Brain microvascular endothelial cell (primary cell): ENCODE measurements around the gene APOBEC3B.
"Not testable (repeated sequence)": the region's sequence is repeated elsewhere in the genome, so short reads cannot be mapped to it uniquely, and the experiment has no call there.

Source experiments
- DNase-seq: peaks from one replicate; pipeline ENCODE4 v3.0.0-alpha.2; 2020
- H3K27ac ChIP-seq: fragments of 250-450 bp; sonication (Bioruptor Pico); 2 replicates; pipeline ENCODE4 v1.5.1; 2020; ENCODE audit warnings: mild to moderate bottlenecking, moderate library complexity
- H3K27me3 ChIP-seq: fragments of 250-450 bp; sonication (Bioruptor Pico); replicated peaks from 2 replicates; pipeline ENCODE4 v1.5.1; 2020; ENCODE audit warnings: mild to moderate bottlenecking
- H3K36me3 ChIP-seq: fragments of 250-450 bp; sonication (Bioruptor Pico); replicated peaks from 2 replicates; pipeline ENCODE4 v1.5.1; 2020; ENCODE audit warnings: mild to moderate bottlenecking
- H3K4me3 ChIP-seq: 2 replicates; pipeline ENCODE4 v1.5.1; 2011; ENCODE audit warnings: low read depth, mild to moderate bottlenecking, control low read depth, low read length, moderate library complexity
- in situ Hi-C: cut with HindIII; loops from 2 replicates; pipeline ENCODE4 v1.10.0; 2017; ENCODE audit warnings: low sequenced_read_pairs, low pct_ligation_motif_present
- TF ChIP-seq, protein P1 (sequence below): IDR thresholded peaks from 2 replicates; pipeline ENCODE4 v1.5.1; 2011; ENCODE audit warnings: low read depth, mild to moderate bottlenecking, moderate library complexity, low read length, control low read depth, inconsistent platforms; ENCODE audit errors: missing control alignments

The APOBEC3B gene

GRCh38 chr22:38972558-38972957 lies 9.6 kb upstream of the APOBEC3B start:
- no peak overlapping the region for H3K4me3 ChIP-seq
- in situ Hi-C loops = no loop called here
- TF ChIP-seq, protein P1, sequence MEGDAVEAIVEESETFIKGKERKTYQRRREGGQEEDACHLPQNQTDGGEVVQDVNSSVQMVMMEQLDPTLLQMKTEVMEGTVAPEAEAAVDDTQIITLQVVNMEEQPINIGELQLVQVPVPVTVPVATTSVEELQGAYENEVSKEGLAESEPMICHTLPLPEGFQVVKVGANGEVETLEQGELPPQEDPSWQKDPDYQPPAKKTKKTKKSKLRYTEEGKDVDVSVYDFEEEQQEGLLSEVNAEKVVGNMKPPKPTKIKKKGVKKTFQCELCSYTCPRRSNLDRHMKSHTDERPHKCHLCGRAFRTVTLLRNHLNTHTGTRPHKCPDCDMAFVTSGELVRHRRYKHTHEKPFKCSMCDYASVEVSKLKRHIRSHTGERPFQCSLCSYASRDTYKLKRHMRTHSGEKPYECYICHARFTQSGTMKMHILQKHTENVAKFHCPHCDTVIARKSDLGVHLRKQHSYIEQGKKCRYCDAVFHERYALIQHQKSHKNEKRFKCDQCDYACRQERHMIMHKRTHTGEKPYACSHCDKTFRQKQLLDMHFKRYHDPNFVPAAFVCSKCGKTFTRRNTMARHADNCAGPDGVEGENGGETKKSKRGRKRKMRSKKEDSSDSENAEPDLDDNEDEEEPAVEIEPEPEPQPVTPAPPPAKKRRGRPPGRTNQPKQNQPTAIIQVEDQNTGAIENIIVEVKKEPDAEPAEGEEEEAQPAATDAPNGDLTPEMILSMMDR = no peak

GRCh38 chr22:38973289-38974169 lies 8.6 kb upstream of the APOBEC3B start:
- in situ Hi-C loops = no loop called here
- Histone ChIP-seq H3K36me3 (no peaks in the 10 kb centered on the region), H3K27ac (no peak overlapping the region), H3K4me3 (no peak overlapping the region), H3K27me3 (no peaks in the 10 kb centered on the region)
- DNase-seq = no peak
- TF ChIP-seq, protein P1 = peak; percentile 80

More at GRCh38 chr22:38972558-38972957, 9.6 kb upstream of the APOBEC3B start:
- DNase-seq = no peak
- Histone ChIP-seq H3K27ac (no peak overlapping the region), H3K36me3 (no peaks in the 10 kb centered on the region), H3K27me3 (no peaks in the 10 kb centered on the region)

DNA sequence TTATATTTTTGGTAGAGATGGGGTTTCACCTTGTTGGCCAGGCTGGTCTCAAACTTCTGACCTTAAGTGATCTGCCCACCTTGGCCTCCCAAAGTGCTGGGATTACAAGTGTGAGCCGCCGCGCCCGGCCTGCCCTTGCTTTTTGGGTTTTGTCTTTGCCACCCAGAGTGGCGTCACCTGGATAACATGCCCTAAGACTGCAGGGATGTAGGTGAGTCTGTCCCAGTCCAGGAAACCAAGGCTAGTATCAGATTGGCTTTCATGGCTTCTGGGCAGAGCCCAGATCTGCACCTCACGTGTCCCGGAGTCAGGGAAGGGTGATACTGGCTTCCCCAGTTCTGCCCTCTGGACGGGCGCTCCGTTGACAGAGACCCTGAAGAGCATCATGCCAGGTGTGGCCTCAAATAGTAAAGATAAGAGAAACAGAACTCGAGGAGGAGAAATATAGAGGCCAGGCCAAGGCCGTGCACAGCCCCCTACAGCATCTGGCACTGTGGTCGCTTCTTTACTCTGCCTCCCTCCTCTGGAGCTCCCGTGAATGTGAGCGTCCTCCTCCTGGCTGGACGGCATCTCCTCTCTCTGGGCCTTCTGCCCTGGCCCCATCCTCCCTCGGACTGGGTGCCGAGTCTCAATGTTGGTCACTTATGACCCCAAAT lies 7.8 kb upstream of the APOBEC3B start:
- no peak overlapping the region for H3K27ac ChIP-seq
- TF ChIP-seq, protein P1 = no peak
- in situ Hi-C loops = no loop called here

DNA sequence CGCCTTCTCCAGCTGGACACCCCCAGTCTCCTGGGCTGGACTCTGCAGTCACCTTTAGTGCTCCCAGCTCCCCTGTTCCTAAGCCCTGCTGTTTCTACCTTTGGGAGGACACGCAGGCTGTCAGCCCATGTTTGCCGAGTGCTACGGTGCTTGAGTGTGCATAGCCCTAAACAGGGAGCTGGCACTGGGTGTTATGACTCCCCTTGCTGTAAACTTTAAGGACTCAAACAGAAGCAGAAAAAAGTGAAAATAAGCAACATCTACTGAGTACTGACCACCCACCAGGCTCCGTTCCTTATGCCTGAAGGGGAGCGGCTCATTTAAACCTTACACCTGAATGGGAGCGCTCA lies 7.3 kb upstream of the APOBEC3B start:
- H3K27me3 ChIP-seq = no peaks in the 10 kb centered on the region
- no peak for DNase-seq
- no peak overlapping the region for H3K27ac ChIP-seq
- no peaks in the 10 kb centered on the region for H3K36me3 ChIP-seq
- TF ChIP-seq, protein P1 = no peak
- in situ Hi-C loops = no loop called here
- H3K4me3 ChIP-seq = no peak overlapping the region

More for the DNA sequence above, 7.8 kb upstream of the APOBEC3B start:
- no peak for DNase-seq
- H3K4me3 ChIP-seq = no peak overlapping the region
- no peaks in the 10 kb centered on the region for H3K36me3 ChIP-seq
- H3K27me3 ChIP-seq = no peaks in the 10 kb centered on the region

DNA sequence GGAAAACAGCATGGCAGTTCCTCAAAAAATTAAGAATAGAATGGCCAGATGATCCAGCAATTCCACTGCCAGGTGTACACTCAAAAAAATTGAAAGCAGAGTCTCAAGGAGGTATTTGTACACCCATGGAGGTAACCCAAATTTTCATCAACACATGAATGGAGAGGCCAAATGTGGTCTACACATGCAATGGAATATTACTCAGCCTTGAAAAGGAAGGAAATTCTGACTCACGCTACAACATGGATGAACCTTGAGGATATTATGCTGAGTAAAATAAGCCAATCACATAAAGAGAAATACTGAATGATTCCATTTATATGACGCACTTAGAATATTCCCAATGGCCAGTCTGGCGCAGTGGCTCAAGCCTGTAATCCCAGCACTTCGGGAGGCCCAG lies 4.9 kb upstream of the APOBEC3B start:
- H3K4me3 ChIP-seq, H3K27ac ChIP-seq, DNase-seq, H3K27me3 ChIP-seq, in situ Hi-C loops, H3K36me3 ChIP-seq: not testable (repeated sequence)

DNA sequence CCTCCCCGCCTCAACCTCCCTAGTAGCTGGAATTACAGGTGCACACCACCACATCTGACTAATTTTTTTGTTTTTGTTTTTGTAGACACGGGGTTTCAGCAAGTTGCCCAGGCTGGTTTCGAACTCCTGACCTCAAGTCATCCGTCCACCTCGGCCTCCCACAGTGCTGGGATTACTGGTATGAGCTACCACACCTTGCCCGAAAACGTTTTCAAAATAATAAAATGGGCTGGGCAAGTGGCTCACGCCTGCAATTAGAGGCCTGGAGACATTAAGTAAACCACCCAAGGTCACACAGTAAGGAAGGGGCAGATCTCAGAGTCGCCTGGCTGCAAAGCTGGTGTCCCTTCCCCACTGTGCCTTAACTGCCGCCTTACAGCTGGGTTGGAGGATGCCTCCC lies 1.6 kb upstream of the APOBEC3B start:
- DNase-seq, H3K36me3 ChIP-seq, in situ Hi-C loops, H3K27ac ChIP-seq, H3K4me3 ChIP-seq, H3K27me3 ChIP-seq: not testable (repeated sequence)
